Epithelial cell of esophagus (primary cell): ENCODE results near the gene CD22.

Experiments used
- DNase-seq: peaks from one replicate; pipeline ENCODE4 v3.0.0; 2010; ENCODE audit warnings: low read depth
- H3K4me3 ChIP-seq: 2 replicates; pipeline ENCODE4 v1.5.1; 2011; ENCODE audit warnings: mild to moderate bottlenecking, low read length, control low read depth
- CTCF ChIP-seq: IDR thresholded peaks from 2 replicates; pipeline ENCODE4 v1.5.1; 2011; ENCODE audit warnings: low read depth, mild to moderate bottlenecking, low read length, control low read depth, inconsistent platforms; ENCODE audit not compliant: insufficient read depth; ENCODE audit errors: missing control alignments

The CD22 gene

GRCh38 chr19:35379992-35380391 lies 51.0 kb downstream of the CD22 start:
- no peak overlapping the region for H3K4me3 ChIP-seq
- no peak for DNase-seq
- no peak for TF ChIP-seq CTCF

- H3K4me3 ChIP-seq = no peak overlapping the region
- DNase-seq = no peak
- TF ChIP-seq CTCF = no peak
Observed at GRCh38 chr19:35380450-35381124, 51.6 kb downstream of the CD22 start.

- DNase-seq = no peak
- no peak overlapping the region for H3K4me3 ChIP-seq
- TF ChIP-seq CTCF = no peak
Observed at GRCh38 chr19:35381318-35381717, 52.3 kb downstream of the CD22 start.

- TF ChIP-seq CTCF = no peak
- DNase-seq = no peak
- H3K4me3 ChIP-seq = no peak overlapping the region
Observed at GRCh38 chr19:35381926-35382325, 52.9 kb downstream of the CD22 start.

- TF ChIP-seq CTCF = no peak
- DNase-seq = no peak
- no peak overlapping the region for H3K4me3 ChIP-seq
Observed at GRCh38 chr19:35383536-35383935, 54.5 kb downstream of the CD22 start.

- H3K4me3 ChIP-seq = no peak overlapping the region
- no peak for DNase-seq
- TF ChIP-seq CTCF = no peak
Observed at GRCh38 chr19:35388277-35389054, 59.5 kb downstream of the CD22 start.

- no peak for TF ChIP-seq CTCF
- peak; percentile 4 for DNase-seq
Observed at GRCh38 chr19:35389192-35389861, 60.3 kb downstream of the CD22 start.

More at GRCh38 chr19:35389192-35389861, 60.3 kb downstream of the CD22 start:
- H3K4me3 ChIP-seq = no peak overlapping the region
